H1 (cell line): ENCODE results near the gene CREG2. TPM values are rescaled to one million over a fixed set of nuclear protein-coding genes. Genes with fewer than 3 reads are reported as not detected.

Experiments used
- CBX8 ChIP-seq: fragments of 300-800, 300-1000 bp; sonication (generic); IDR thresholded peaks from 2 replicates; pipeline ENCODE4 v1.7.1; 2016; ENCODE audit warnings: low read depth, low read length, borderline replicate concordance
- GABPA ChIP-seq: IDR thresholded peaks from 2 replicates; pipeline ENCODE4 v1.6.1; 2011; ENCODE audit warnings: mild to moderate bottlenecking, low read length, moderate library complexity, borderline replicate concordance; ENCODE audit not compliant: insufficient read depth
- HDAC2 ChIP-seq, 2 experiments: fragments of 300-600 bp in 1 of 2; sonication (generic) in 1 of 2; IDR thresholded peaks; 2 replicates each; pipeline ENCODE4 v1.6.1; 2011 to 2012; ENCODE audit warnings: low read depth in 2 of 2, low read length in 2 of 2, mild to moderate bottlenecking in 2 of 2, moderate library complexity in 2 of 2, borderline replicate concordance in 1 of 2, inconsistent platforms in 1 of 2
- KDM1A ChIP-seq: fragments of 200-600, 300-600 bp; sonication (generic); IDR thresholded peaks from 2 replicates; pipeline ENCODE4 v1.7.1; 2016; ENCODE audit warnings: mild to moderate bottlenecking, low read length, borderline replicate concordance
- NANOG ChIP-seq: IDR thresholded peaks from 2 replicates; pipeline ENCODE4 v1.6.1; 2011; ENCODE audit warnings: low read length, low read depth, mild to moderate bottlenecking, inconsistent platforms; ENCODE audit not compliant: insufficient read depth, poor library complexity, severe bottlenecking
- TBP ChIP-seq: IDR thresholded peaks from 2 replicates; pipeline ENCODE4 v1.6.1; 2011; ENCODE audit warnings: low read depth, low read length, improper control_type of control experiment
- polyA plus RNA-seq, 7 experiments: library from polyadenylated mRNA; depleted of rRNA in 3 of 7; stranded (reverse) in 5 of 7; unstranded in 2 of 7; fragments of >200 nt in 5 of 7; fragments of 200-250 nt in 2 of 7; gene quantifications; 1 replicate in 5 of 7; 2 replicates in 1 of 7; 4 replicates in 1 of 7; pipeline versions ENCODE4 v1.2.1 to v1.2.3, GENCODE V29; 2011 to 2013; ENCODE audit warnings: missing spikeins in 2 of 7, mixed read lengths in 2 of 7
- total RNA-seq: library from RNA; stranded (reverse); fragmentation: NEBNext Ultra II Directional; extraction: Animal tissue kit (Norgen Biotek cat#: 25700); gene quantifications from 2 replicates; pipeline ENCODE4 v1.2.1, GENCODE V29; 2021
- TF ChIP-seq, protein P1 (sequence below): IDR thresholded peaks from 2 replicates; pipeline ENCODE4 v1.6.1; 2011; ENCODE audit warnings: low read length, improper control_type of control experiment

The CREG2 gene
- total and polyA plus RNA-seq, 2 of the 8 experiments (the other 6 are each of a cell fraction or from before 2014, with no cell fraction given), result 2.0 to 2.2 TPM

DNA sequence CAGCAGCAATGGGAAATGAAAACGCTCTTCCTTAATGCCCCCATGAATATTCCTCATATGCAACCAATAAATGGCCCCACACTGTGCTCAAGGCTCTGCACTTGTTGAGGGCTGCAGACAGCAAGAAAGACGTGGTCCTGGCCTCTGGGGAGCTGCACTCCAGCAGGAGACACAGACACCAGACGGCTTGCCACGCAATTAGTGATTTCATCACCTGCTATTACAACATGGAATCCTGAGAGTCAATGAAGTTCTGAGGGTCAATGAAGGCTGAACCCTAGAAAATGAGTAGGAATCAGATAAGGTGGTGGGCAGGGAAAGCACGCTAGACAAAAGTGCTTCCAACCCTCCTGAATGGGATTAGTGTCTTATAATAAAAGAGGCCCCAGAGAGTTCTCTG lies 18.9 kb downstream of the CREG2 start (continued):
- TF ChIP-seq, protein P1, sequence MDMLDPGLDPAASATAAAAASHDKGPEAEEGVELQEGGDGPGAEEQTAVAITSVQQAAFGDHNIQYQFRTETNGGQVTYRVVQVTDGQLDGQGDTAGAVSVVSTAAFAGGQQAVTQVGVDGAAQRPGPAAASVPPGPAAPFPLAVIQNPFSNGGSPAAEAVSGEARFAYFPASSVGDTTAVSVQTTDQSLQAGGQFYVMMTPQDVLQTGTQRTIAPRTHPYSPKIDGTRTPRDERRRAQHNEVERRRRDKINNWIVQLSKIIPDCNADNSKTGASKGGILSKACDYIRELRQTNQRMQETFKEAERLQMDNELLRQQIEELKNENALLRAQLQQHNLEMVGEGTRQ, result no peak
- TF ChIP-seq GABPA (no peak), KDM1A (no peak), TBP (no peak), CBX8 (no peak), HDAC2 (IDR thresholded peaks at IDR 0.05; ENCODE audit: borderline replicate concordance in 1 of 2, low read depth in 2 of 2, low read length in 2 of 2) (no peak), NANOG (no peak)
- TF ChIP-seq, all 59 proteins: peak for 0
